LoVo (cell line): ENCODE measurements around the gene ILKAP.
"Not testable (repeated sequence)": the region's sequence is repeated elsewhere in the genome, so short reads cannot be mapped to it uniquely, and the experiment has no call there.

Source experiments
- DNase-seq: peaks from one replicate; pipeline ENCODE4 v3.0.0-alpha.2; 2016; ENCODE audit warnings: low spot score

ILKAP gene

GRCh38 chr2:238187618-238188548 lies 15.6 kb downstream of the ILKAP start:
- DNase-seq: no peak

- DNase-seq: no peak
Measured at GRCh38 chr2:238183821-238184220, 19.7 kb downstream of the ILKAP start.

GRCh38 chr2:238182362-238182761 lies 21.1 kb downstream of the ILKAP start:
- DNase-seq: no peak

GRCh38 chr2:238180554-238180953 lies 22.9 kb downstream of the ILKAP start:
- DNase-seq: no peak

GRCh38 chr2:238176613-238177012 lies 26.9 kb downstream of the ILKAP start:
- DNase-seq: no peak

DNA sequence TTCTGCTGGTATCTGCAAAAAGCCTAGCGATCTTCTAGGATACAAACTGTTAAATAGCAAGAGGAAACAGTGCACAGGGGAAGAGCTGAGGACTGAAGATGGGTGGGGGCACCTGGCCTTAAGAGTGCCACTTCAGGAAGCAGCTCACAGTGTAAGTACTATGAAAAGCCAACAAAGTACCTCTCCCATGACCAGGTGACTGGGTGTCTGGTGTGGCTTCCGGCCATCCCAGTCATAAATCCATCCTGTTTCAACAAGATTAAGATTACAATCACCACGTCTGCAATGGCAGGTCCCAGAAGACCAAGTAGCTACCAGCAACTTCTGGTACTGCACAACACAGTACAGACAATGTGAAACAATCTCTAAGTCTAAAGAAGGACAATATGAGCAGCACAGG lies 28.8 kb downstream of the ILKAP start:
- DNase-seq: no peak

- no peak for DNase-seq
Measured at GRCh38 chr2:238174291-238174690, 29.2 kb downstream of the ILKAP start.

- DNase-seq: no peak
Measured at GRCh38 chr2:238173692-238174091, 29.8 kb downstream of the ILKAP start.

GRCh38 chr2:238172439-238172838 lies 31.1 kb downstream of the ILKAP start:
- no peak for DNase-seq

DNA sequence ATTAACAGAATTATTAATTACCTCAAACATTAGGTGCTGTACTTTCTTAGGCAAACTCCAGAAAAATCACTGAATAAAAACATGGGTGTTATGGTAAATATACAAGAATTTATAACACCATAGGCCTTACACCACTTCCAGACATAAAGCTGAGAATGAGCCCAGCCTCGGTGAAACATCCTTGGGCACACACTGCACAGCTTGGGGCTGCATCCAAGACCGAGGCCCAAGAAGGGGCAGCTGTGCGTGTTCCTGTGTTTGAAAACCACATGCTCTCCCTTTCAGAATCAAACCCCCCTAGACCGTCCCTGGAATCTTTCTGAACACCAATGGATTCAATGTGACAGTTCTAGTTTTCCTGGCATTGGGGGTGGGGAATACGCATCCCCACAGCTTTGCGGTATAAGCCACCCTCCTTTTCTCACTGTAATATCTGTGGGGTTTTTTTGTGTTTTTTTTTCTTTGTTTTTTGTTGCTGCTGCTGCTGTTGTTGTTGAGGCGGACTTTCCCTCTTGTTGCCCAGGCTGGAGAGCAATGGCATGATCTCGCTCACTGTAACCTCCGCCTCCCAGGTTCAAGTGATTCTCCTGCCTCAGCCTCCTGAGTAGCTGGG lies 31.8 kb downstream of the ILKAP start:
- DNase-seq: no peak

DNA sequence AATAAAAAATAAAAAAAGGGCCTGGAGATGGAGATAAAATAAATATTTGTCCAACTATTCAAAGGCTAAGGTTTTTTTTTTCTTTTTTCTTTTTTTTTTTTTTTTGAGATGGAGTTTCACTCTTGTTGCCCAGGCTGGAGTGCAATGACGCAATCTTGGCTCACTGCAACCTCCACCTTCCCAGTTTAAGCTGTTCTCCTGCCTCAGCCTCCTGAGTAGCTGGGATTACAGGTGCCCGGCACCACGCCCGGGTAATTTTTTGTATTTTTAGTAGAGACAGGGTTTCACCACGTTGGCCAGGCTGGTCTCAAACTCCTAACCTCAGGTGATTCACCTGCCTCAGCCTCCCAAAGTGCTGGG lies 32.4 kb downstream of the ILKAP start:
- not testable (repeated sequence) for DNase-seq

GRCh38 chr2:238170386-238171071 lies 33.0 kb downstream of the ILKAP start:
- no peak for DNase-seq

- no peak for DNase-seq
Measured at GRCh38 chr2:238169708-238170251, 33.7 kb downstream of the ILKAP start.

GRCh38 chr2:238169048-238169707 lies 34.3 kb downstream of the ILKAP start:
- no peak for DNase-seq

GRCh38 chr2:238168196-238169047 lies 35.1 kb downstream of the ILKAP start:
- no peak for DNase-seq

DNA sequence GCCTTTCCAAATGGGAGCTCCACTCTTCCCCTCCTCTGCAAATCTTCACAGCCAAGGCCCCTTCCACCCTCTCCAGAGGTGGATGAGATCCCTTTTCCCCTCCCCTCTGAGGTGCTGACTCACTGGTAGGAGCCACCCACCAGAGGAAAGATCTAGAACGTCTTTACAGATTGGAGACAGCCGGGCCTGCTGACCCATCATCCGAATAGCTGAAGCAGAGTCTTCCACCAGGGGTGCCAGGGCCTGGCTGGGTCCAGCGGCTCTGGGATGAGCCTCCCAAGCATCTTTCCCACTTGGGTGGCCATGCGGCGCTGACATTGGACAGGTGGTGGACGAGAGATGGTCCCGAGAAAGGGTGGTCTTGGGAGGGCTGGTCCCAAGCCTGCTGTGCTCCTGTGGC lies 35.7 kb downstream of the ILKAP start:
- no peak for DNase-seq

GRCh38 chr2:238167344-238167715 lies 36.2 kb downstream of the ILKAP start:
- no peak for DNase-seq

DNA sequence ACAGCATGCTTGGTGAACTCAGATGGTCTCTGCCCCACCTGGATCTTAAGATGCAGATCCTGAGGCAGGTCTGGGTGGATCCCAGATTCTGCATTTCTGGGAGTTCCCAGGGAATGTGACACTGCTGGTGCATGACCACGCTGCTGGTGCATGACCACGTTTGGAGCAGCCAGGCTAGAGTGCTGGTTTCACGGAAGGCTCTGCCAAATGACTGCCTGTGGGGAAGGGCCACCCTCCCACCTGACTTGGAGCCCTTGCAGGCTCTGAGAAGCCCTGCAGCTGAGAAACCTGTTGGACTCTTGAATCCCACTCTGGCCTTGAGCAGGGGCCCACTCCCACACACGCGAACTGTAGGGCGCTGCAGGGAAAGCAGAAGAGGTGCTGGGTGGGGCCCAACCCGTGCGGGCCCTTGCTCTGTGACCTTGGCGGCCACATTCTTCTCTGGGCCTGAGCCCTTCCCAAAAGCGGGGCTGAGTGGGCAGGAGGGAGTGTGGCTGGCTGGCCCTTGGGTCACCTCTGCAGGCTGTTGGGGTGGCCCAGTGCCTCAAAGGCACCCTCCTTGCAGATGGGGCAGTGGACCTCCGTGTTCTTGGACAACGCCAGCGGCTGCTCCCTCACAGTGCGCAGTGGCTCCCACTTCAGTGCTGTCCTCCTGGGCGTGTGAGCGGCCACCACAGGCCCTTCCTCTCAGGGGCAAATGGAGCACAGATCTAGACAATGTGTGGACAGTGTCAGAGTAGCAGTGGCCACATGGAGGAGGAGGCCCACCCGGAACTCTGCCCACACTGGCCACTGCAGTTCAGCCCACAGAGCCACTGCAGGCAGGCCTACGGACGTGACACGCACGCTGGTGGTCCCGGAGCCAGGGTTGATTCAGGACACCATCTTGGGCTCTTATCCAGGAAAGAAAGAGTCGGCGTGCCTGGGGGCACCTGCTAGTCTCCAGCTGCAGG lies 36.8 kb downstream of the ILKAP start:
- DNase-seq: no peak

- DNase-seq: no peak
Measured at GRCh38 chr2:238165288-238165921, 38.1 kb downstream of the ILKAP start.

DNA sequence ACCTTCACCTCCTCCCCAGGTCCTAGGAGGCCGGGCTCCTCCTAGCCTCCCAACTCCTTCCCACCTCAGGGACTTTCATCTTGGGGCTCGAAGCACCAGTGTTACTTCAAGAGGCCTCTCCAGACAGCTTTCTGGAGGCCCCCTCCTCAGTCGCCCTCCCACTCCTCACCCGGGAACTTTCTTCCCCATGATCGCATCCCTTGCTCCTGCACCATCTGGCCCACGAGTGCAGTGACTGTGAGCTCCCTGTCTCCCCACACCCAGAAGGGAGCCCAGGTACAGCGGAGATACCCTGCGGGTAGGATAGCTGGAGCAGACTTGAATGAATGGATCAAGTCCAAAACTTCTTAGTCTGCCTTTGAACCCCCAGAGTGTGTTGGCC lies 38.6 kb downstream of the ILKAP start:
- no peak for DNase-seq
